SH-SY5Y (cell line): ENCODE results near the gene RASA2.

Experiments used
- GATA2 ChIP-seq: IDR thresholded peaks from 2 replicates; pipeline ENCODE4 v1.6.1; 2011; ENCODE audit warnings: mild to moderate bottlenecking, low read depth, low read length
- GATA3 ChIP-seq: IDR thresholded peaks from 2 replicates; pipeline ENCODE4 v1.6.1; 2011; ENCODE audit warnings: low read depth, mild to moderate bottlenecking, low read length, moderate library complexity

- TF ChIP-seq GATA2, result no peak
- TF ChIP-seq GATA3, result no peak
These were observed 74.7 kb downstream of the RASA2 start for GRCh38 chr3:141561426-141562034.
